ENCODE data around the gene RUNX3. TPM values are rescaled to one million over a fixed set of nuclear protein-coding genes. Genes with fewer than 3 reads are reported as not detected.
A peak's percentile ranks its signal among the peaks of the same experiment; 100 is the strongest.

The RUNX3 gene
- total and polyA plus RNA-seq, 2 donors (not counting 3 experiments of a cell fraction or from before 2014, with no cell fraction given), result not detected

GRCh38 chr1:24972221-24972914 is 42.3 kb upstream of the RUNX3 start:
- BruUV-seq (replicated peaks), result no TSS peak
- POLR2A ChIA-PET, result no interaction called here
- Histone ChIP-seq H3K9me1 (replicated peaks; ENCODE audit: control insufficient read depth, extremely low read depth, insufficient read depth, low read length) (no peaks in the 10 kb centered on the region), H3K9me3 (replicated peaks; ENCODE audit: control insufficient read depth, insufficient read depth, low read length) (peaks cover 3% of the 10 kb centered on the region), H3K4me2 (ENCODE audit: insufficient read depth, low read length) (no peak overlapping the region), H3K4me1 (ENCODE audit: control insufficient read depth, extremely low read depth, insufficient read depth, low read length) (no peaks in the 10 kb centered on the region), H3K36me3 (ENCODE audit: control insufficient read depth in 2 of 2, extremely low read depth in 1 of 2, insufficient read depth in 2 of 2, low read length in 2 of 2) (no peaks in the 10 kb centered on the region), H3K27ac (ENCODE audit: insufficient read depth, low read depth, low read length) (no peak overlapping the region), H4K20me1 (replicated peaks; ENCODE audit: control insufficient read depth, extremely low read depth, insufficient read depth, low read length) (no peaks in the 10 kb centered on the region), H3K79me2 (ENCODE audit: control insufficient read depth, insufficient read depth, low read length) (no peaks in the 10 kb centered on the region), H2AFZ (ENCODE audit: low read depth, low read length) (peak overlapping the region; percentile 32), H3K4me3 (replicated peaks in 1 of 3; ENCODE audit: insufficient read depth in 1 of 3, low read depth in 1 of 3, low read length in 3 of 3) (no peak overlapping the region), H3K27me3 (ENCODE audit: control insufficient read depth in 2 of 2, insufficient read depth in 2 of 2, low read length in 2 of 2) (peaks cover 2 to 4% of the 10 kb centered on the region in 2 experiments), H3K9ac (replicated peaks; ENCODE audit: extremely low read depth, insufficient read depth, low read length) (no peak overlapping the region)
- TF ChIP-seq EZH2 (IDR thresholded peaks at IDR 0.05; ENCODE audit: borderline replicate concordance, low read depth, low read length, severe bottlenecking), result no peak
- TF ChIP-seq POLR2A (IDR thresholded peaks at IDR 0.05; ENCODE audit: low read depth, low read length), result no peak
- no peak for TF ChIP-seq JUN (IDR thresholded peaks at IDR 0.05; ENCODE audit: borderline replicate concordance, insufficient read depth, insufficient read length, low read depth)
- no peak for TF ChIP-seq FOS (IDR thresholded peaks at IDR 0.05; ENCODE audit: borderline replicate concordance, insufficient read depth, low read length)
- TF ChIP-seq GATA2 (IDR thresholded peaks at IDR 0.05; ENCODE audit: insufficient read depth, insufficient read length, low read depth, low read length), result no peak
- TF ChIP-seq POLR2AphosphoS5 (IDR thresholded peaks at IDR 0.05; ENCODE audit: insufficient read depth, low read depth, low read length), result no peak
- TF ChIP-seq CTCF (IDR thresholded peaks at IDR 0.05; ENCODE audit: extremely low read depth in 1 of 2, insufficient read depth in 1 of 2, low read depth in 1 of 2, low read length in 2 of 2), result no peak
- no peak for TF ChIP-seq MAX (IDR thresholded peaks at IDR 0.05; ENCODE audit: insufficient read depth, insufficient read length)
- intact Hi-C loops (cut with micrococcal nuclease) (no loop called here), dilution Hi-C loops (cut with MboI; ENCODE audit: extremely low pct_ligation_motif_present, low sequenced_read_pairs) (no loop called here)
- no peak for FAIRE-seq
- CTCF ChIA-PET, result interaction anchor here (0.5 to 1.2 kb wide), 2 partner anchors 21 to 50 kb away, joined by 3 read pairs; no protein-coding TSS in a partner anchor
- no peak for DNase-seq (ENCODE audit: low read depth, low spot score)
